A673 (cell line): ENCODE results near the gene RAB4A. TPM values are rescaled to one million over a fixed set of nuclear protein-coding genes. Genes with fewer than 3 reads are reported as not detected.
A peak's percentile ranks its signal among the peaks of the same experiment; 100 is the strongest.

Experiments
- BruUV-seq: library from RNA; stranded (reverse); fragments of 400-500 nt; replicated peaks from 2 replicates; lab custom pipeline; 2021; lab: Mats Ljungman, UMichigan
- CTCF ChIA-PET: fragments of 300-600 bp; sonication (Branson Sonifier 250); formaldehyde crosslinking; loops from one replicate; lab custom pipeline; 2022; ENCODE audit warnings: antibody characterized with exemption; lab: Charles Lee
- POLR2A ChIA-PET: fragments of 300-600 bp; sonication (Branson Sonifier 250); formaldehyde crosslinking; loops from one replicate; lab custom pipeline; 2022; ENCODE audit warnings: antibody characterized with exemption; ENCODE audit not compliant: low non-redundant PET; lab: Charles Lee
- DNase-seq: peaks from one replicate; pipeline ENCODE4 v3.0.0-alpha.2; 2015; ENCODE audit warnings: low spot score
- H3K27ac ChIP-seq: fragments of 200-600 bp; sonication (generic); 2 replicates; pipeline ENCODE4 v1.5.1; 2016; ENCODE audit warnings: mixed run types, low read depth, mild to moderate bottlenecking, mixed read lengths, antibody characterized with exemption, low read length; ENCODE audit not compliant: poor library complexity, severe bottlenecking
- H3K27me3 ChIP-seq: fragments of 200-600 bp; sonication (generic); replicated peaks from 2 replicates; pipeline ENCODE4 v1.6.1; 2017; ENCODE audit warnings: mixed run types, low read depth, mild to moderate bottlenecking, mixed read lengths, antibody characterized with exemption, low read length; ENCODE audit not compliant: insufficient read depth, poor library complexity
- H3K36me3 ChIP-seq: fragments of 200-600 bp; sonication (generic); 2 replicates; pipeline ENCODE4 v1.6.1; 2016; ENCODE audit warnings: mixed run types, mild to moderate bottlenecking, mixed read lengths, antibody characterized with exemption, low read length; ENCODE audit not compliant: insufficient read depth, poor library complexity, severe bottlenecking
- H3K4me1 ChIP-seq: fragments of 200-600 bp; sonication (generic); 2 replicates; pipeline ENCODE4 v1.6.1; 2017; ENCODE audit warnings: mixed run types, mild to moderate bottlenecking, mixed read lengths, antibody characterized with exemption, low read length; ENCODE audit not compliant: insufficient read depth, poor library complexity, severe bottlenecking
- H3K4me3 ChIP-seq: fragments of 200-600 bp; sonication (generic); 2 replicates; pipeline ENCODE4 v1.5.1; 2016; ENCODE audit warnings: low read depth, mixed run types, mild to moderate bottlenecking, mixed read lengths, low read length; ENCODE audit not compliant: poor library complexity, severe bottlenecking
- H3K9me3 ChIP-seq: fragments of 200-600 bp; sonication (generic); 2 replicates; pipeline ENCODE4 v1.6.1; 2016; ENCODE audit warnings: mixed run types, low read depth, mild to moderate bottlenecking, mixed read lengths, antibody characterized with exemption, low read length; ENCODE audit not compliant: poor library complexity, severe bottlenecking
- CTCF ChIP-seq: fragments of 300-800, 200-600 bp; sonication (generic); conservative IDR thresholded peaks from 2 replicates; pipeline ENCODE4 v1.5.1; 2017; ENCODE audit warnings: low read depth, mild to moderate bottlenecking, antibody characterized with exemption, low read length, moderate library complexity, mixed read lengths
- EZH2 ChIP-seq: fragments of 200-600 bp; sonication (generic); IDR thresholded peaks from 2 replicates; pipeline ENCODE4 v1.6.1; 2017; ENCODE audit warnings: borderline replicate concordance, low read depth, mild to moderate bottlenecking, mixed read lengths, antibody characterized with exemption, low read length; ENCODE audit not compliant: poor library complexity, severe bottlenecking
- intact Hi-C: fragments of 100-400 bp; cut with micrococcal nuclease; formaldehyde crosslinking; loops from one replicate; pipeline ENCODE4 v1.10.0; 2022; ENCODE audit not compliant: unreplicated experiment
- total RNA-seq: library from RNA; stranded (reverse); gene quantifications from 2 replicates; pipeline ENCODE4 v1.2.3, GENCODE V29; 2021

The RAB4A gene
- total RNA-seq, 1 experiment from 2014 or later, result 51.6 TPM

- H3K27ac ChIP-seq, result no peak overlapping the region
- no peaks in the 10 kb centered on the region for H3K27me3 ChIP-seq
- no peaks in the 10 kb centered on the region for H3K4me1 ChIP-seq
- no TSS peak for BruUV-seq
- TF ChIP-seq CTCF (no peak), EZH2 (no peak)
- H3K4me3 ChIP-seq, result peak overlapping the region; percentile 8
- DNase-seq, result no peak
- intact Hi-C loops, result loop anchor here (5.0 kb wide), 1 partner anchor 68 kb away; the partner anchor contains the start of gene RAB4A
- no peaks in the 10 kb centered on the region for H3K9me3 ChIP-seq
- POLR2A ChIA-PET, result no interaction called here
- no peaks in the 10 kb centered on the region for H3K36me3 ChIP-seq
- CTCF ChIA-PET, result no interaction called here
These were observed 69.6 kb downstream of the RAB4A start for GRCh38 chr1:229340496-229340895.

GRCh38 chr1:229341774-229342655, 71.1 kb downstream of the RAB4A start:
- ChIA-PET CTCF (no interaction called here), POLR2A (interaction anchor here (0.7 kb wide), 1 partner anchor 51 kb away, joined by 3 read pairs; no protein-coding TSS in a partner anchor)
- Histone ChIP-seq H3K4me1 (no peaks in the 10 kb centered on the region), H3K9me3 (no peaks in the 10 kb centered on the region), H3K27me3 (no peaks in the 10 kb centered on the region), H3K27ac (peak overlapping the region; percentile 81), H3K4me3 (peak overlapping the region; percentile 70), H3K36me3 (no peaks in the 10 kb centered on the region)
- TF ChIP-seq CTCF (no peak), EZH2 (no peak)
- intact Hi-C loops, result loop anchor here (5.0 kb wide), 1 partner anchor 70 kb away; the partner anchor contains the start of gene RAB4A
- no TSS peak for BruUV-seq
- peak; percentile 86 for DNase-seq

- Histone ChIP-seq H3K27ac (peak within 1 kb of the TSS; percentile 81), H3K27me3 (no peaks in the 10 kb centered on the region), H3K4me3 (peak within 1 kb of the TSS; percentile 70), H3K36me3 (no peaks in the 10 kb centered on the region), H3K9me3 (no peaks in the 10 kb centered on the region), H3K4me1 (no peaks in the 10 kb centered on the region)
- no TSS peak for BruUV-seq
- ChIA-PET CTCF (interaction anchor here (1.0 kb wide), 1 partner anchor 139 kb away, joined by 3 read pairs; no protein-coding TSS in a partner anchor), POLR2A (interaction anchor here (0.7 kb wide), 1 partner anchor 52 kb away, joined by 3 read pairs; no protein-coding TSS in a partner anchor)
- DNase-seq, result peak; percentile 70
- TF ChIP-seq CTCF (no peak), EZH2 (no peak)
- intact Hi-C loops, result loop anchor here (5.0 kb wide), 1 partner anchor 71 kb away; the partner anchor contains the start of gene RAB4A
These were observed 72.0 kb downstream of the RAB4A start, which contains the start of gene CCSAP for GRCh38 chr1:229342656-229343569. CCSAP (minus strand) TSS chr1:229343047; CDS start chr1:229342465, 582 bp downstream.
